NCI-H1105 treated with DMSO at 0.1 percent for 48 hours (cell line): ENCODE measurements around the gene FAM53C.
A peak's percentile ranks its signal among the peaks of the same experiment; 100 is the strongest.
"Not testable (repeated sequence)": the region's sequence is repeated elsewhere in the genome, so short reads cannot be mapped to it uniquely, and the experiment has no call there.

Source experiments
- DNase-seq: peaks from one replicate; lab custom pipeline; 2025; lab: John Stamatoyannopoulos, UW

FAM53C gene

DNA sequence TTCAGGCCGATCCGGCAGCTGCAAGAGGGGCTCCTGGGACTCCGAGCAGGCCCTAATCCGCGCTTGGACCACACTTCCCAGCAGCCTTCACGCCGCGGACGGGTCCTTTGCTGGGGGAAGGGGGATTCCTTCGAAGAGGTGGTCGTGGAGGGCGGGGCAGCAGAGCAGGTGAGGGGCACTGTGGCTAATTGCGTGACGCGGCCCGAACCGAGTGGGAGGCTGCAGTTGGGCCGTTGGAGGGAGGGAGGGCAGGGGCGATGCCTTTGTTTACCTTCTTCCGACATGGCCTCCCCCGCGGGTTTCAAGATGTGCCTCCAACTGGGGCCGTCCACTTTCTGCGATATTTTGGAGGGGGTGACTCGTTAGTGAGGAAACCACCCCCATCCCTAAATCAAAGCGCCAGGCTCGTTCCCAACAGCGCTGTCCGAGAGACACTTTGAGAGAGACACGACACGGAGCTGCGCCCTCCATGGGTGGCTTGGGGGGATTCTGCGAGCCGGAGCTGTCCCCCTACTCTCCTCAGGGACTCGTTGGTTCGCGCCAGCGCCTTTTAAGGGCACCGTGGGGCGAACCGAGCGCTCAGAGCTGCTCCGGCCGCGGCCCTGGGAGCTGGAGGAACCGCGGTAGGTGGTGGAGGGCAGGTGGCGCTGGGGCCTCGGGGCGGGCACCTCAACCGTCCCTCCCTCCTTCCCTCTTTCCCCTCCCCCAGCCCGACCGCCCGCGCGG lies at the start of gene FAM53C:
TSS of gene FAM53C (plus strand) at position 582 of the 726 bp plus-strand sequence. CDS start 3,070 bp downstream, outside the sequence.
- peak; percentile 71 for DNase-seq

GRCh38 chr5:138289296-138289695 lies 48.8 kb upstream of the FAM53C start:
- no peak for DNase-seq

- no peak for DNase-seq
Measured at GRCh38 chr5:138303372-138303771, 34.7 kb upstream of the FAM53C start.

DNA sequence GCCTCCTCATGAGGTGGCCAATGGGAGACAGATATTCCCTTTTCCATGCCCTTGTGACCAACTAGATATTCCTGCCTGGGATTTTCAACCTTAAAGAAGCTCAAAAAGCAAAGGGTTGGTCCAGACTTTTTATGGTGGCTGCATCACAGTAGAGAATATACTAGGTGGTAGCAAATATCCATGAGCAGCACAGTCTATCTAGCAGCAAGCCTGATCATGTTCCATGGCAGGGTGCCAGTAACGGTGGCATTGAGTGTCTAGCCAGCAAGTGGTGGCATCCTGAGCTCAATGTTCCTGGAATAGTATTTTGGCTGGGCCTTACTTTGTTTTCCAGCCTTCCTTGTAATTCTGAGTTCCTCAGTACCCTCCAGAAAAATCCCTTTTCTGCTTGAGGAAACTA lies 32.3 kb upstream of the FAM53C start:
- DNase-seq = peak; percentile 64

- no peak for DNase-seq
Measured at GRCh38 chr5:138315751-138316278, 22.3 kb upstream of the FAM53C start.

- no peak for DNase-seq
Measured at GRCh38 chr5:138316355-138316754, 21.7 kb upstream of the FAM53C start.

- DNase-seq = not testable (repeated sequence)
Measured at GRCh38 chr5:138318211-138318610, 19.9 kb upstream of the FAM53C start.

GRCh38 chr5:138330813-138331448 lies 7.1 kb upstream of the FAM53C start:
- no peak for DNase-seq

GRCh38 chr5:138331449-138332368 lies 6.4 kb upstream of the FAM53C start, which contains the start of gene CDC25C:
CDC25C (minus strand) TSS chr5:138331804; CDS start chr5:138331180, 624 bp downstream.
- DNase-seq = peak; percentile 94

GRCh38 chr5:138334867-138335447 lies 3.1 kb upstream of the FAM53C start:
- no peak for DNase-seq

- DNase-seq = no peak
Measured at GRCh38 chr5:138336952-138337684, 948 bp upstream of the FAM53C start.

GRCh38 chr5:138338411-138339090 lies 485 bp downstream of the FAM53C start:
- no peak for DNase-seq

- no peak for DNase-seq
Measured at GRCh38 chr5:138339091-138339456, 1.0 kb downstream of the FAM53C start.

DNA sequence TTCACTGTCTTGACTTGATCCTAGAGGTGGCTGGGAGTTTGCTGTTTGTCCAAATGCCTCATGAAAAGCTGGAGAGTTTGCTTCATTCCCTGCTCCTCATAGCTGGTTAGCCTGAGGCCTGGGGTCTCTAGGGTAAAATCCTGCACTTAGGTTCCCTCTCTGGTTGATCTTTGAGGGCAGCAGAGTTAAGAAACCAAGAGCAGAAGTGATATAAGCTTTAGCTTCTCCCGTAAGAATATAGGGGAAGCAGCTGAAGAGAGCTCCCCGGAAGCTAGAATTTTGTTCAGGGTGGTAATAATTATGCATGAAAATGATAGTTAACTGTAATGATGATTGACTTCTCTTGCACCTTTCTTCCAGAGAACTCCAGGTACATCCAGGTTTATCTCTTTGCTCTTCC lies 1.4 kb downstream of the FAM53C start:
- DNase-seq = no peak

- no peak for DNase-seq
Measured at GRCh38 chr5:138340008-138340407, 1.9 kb downstream of the FAM53C start.

GRCh38 chr5:138344887-138345622 lies 7.0 kb downstream of the FAM53C start:
- no peak for DNase-seq

GRCh38 chr5:138346889-138347288 lies 8.8 kb downstream of the FAM53C start:
- DNase-seq = no peak

- no peak for DNase-seq
Measured at GRCh38 chr5:138349852-138350562, 11.9 kb downstream of the FAM53C start.

DNA sequence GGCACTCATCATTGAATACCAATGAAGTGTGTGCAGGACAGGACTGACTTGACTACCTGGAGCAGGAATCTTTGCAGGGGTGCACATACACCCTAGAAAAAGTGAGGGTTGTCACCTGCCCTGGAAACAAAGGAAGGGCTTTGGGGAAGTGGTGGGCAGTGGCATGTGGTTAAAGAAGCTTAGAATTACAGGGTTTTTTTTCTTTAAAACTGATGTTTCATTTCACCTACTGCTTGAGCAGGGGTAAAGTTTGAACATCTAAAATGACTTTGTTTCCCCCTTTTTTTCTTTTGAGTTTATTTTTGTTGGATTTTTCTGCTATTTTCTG lies 12.5 kb downstream of the FAM53C start:
- DNase-seq = no peak
